Measurements from ENCODE around the gene GIPC3. TPM values are rescaled to one million over a fixed set of nuclear protein-coding genes. Genes with fewer than 3 reads are reported as not detected.

GIPC3 gene
- total RNA-seq, 1 experiment from 2014 or later: 0.34 TPM

- Histone ChIP-seq H3K4me3 (ENCODE audit: low read depth, low read length, poor library complexity, severe bottlenecking) (no peak overlapping the region), H3K36me3 (ENCODE audit: insufficient read depth, low read length, poor library complexity, severe bottlenecking) (peaks cover 6% of the 10 kb centered on the region), H3K27ac (ENCODE audit: low read depth, low read length, poor library complexity, severe bottlenecking) (no peak overlapping the region), H3K4me1 (ENCODE audit: insufficient read depth, low read length, poor library complexity, severe bottlenecking) (peaks cover 5% of the 10 kb centered on the region), H3K27me3 (replicated peaks; ENCODE audit: insufficient read depth, low read depth, low read length, poor library complexity) (no peaks in the 10 kb centered on the region), H3K9me3 (ENCODE audit: low read depth, low read length, poor library complexity, severe bottlenecking) (no peaks in the 10 kb centered on the region)
- no TSS peak for BruUV-seq (replicated peaks)
- CTCF ChIA-PET: no interaction called here
- TF ChIP-seq EZH2 (IDR thresholded peaks at IDR 0.05; ENCODE audit: borderline replicate concordance, low read depth, low read length, poor library complexity, severe bottlenecking) (no peak), CTCF (conservative IDR thresholded peaks at IDR 0.05; ENCODE audit: low read depth, low read length) (no peak)
- intact Hi-C loops (cut with micrococcal nuclease; ENCODE audit: unreplicated experiment): no loop called here
- no peak for DNase-seq (ENCODE audit: low spot score)
- POLR2A ChIA-PET (ENCODE audit: low non-redundant PET): interaction anchor here (1.1 kb wide), 1 partner anchor 212 kb away, joined by 3 read pairs; no protein-coding TSS in a partner anchor
Measured at GRCh38 chr19:3550947-3551791, 34.1 kb upstream of the GIPC3 start.

GRCh38 chr19:3551792-3552095, 33.5 kb upstream of the GIPC3 start:
- no peaks in the 10 kb centered on the region for H3K9me3 ChIP-seq (ENCODE audit: low read depth, low read length, poor library complexity, severe bottlenecking)
- no peak overlapping the region for H3K4me3 ChIP-seq (ENCODE audit: low read depth, low read length, poor library complexity, severe bottlenecking)
- ChIA-PET CTCF (no interaction called here), POLR2A (ENCODE audit: low non-redundant PET) (interaction anchor here (1.1 kb wide), 1 partner anchor 211 kb away, joined by 3 read pairs; no protein-coding TSS in a partner anchor)
- BruUV-seq (replicated peaks): no TSS peak
- TF ChIP-seq EZH2 (IDR thresholded peaks at IDR 0.05; ENCODE audit: borderline replicate concordance, low read depth, low read length, poor library complexity, severe bottlenecking) (no peak), CTCF (conservative IDR thresholded peaks at IDR 0.05; ENCODE audit: low read depth, low read length) (no peak)
- H3K36me3 ChIP-seq (ENCODE audit: insufficient read depth, low read length, poor library complexity, severe bottlenecking): peaks cover 6% of the 10 kb centered on the region
- intact Hi-C loops (cut with micrococcal nuclease; ENCODE audit: unreplicated experiment): no loop called here
- H3K4me1 ChIP-seq (ENCODE audit: insufficient read depth, low read length, poor library complexity, severe bottlenecking): peaks cover 11% of the 10 kb centered on the region
- H3K27me3 ChIP-seq (replicated peaks; ENCODE audit: insufficient read depth, low read depth, low read length, poor library complexity): no peaks in the 10 kb centered on the region
- no peak overlapping the region for H3K27ac ChIP-seq (ENCODE audit: low read depth, low read length, poor library complexity, severe bottlenecking)
- no peak for DNase-seq (ENCODE audit: low spot score)

- no peak overlapping the region for H3K4me3 ChIP-seq (ENCODE audit: low read depth, low read length, poor library complexity, severe bottlenecking)
- H3K4me1 ChIP-seq (ENCODE audit: insufficient read depth, low read length, poor library complexity, severe bottlenecking): peaks cover 16% of the 10 kb centered on the region
- BruUV-seq (replicated peaks): TSS peak; percentile 70
- H3K36me3 ChIP-seq (ENCODE audit: insufficient read depth, low read length, poor library complexity, severe bottlenecking): no peaks in the 10 kb centered on the region
- H3K27me3 ChIP-seq (replicated peaks; ENCODE audit: insufficient read depth, low read depth, low read length, poor library complexity): no peaks in the 10 kb centered on the region
- H3K27ac ChIP-seq (ENCODE audit: low read depth, low read length, poor library complexity, severe bottlenecking): no peak overlapping the region
- no peaks in the 10 kb centered on the region for H3K9me3 ChIP-seq (ENCODE audit: low read depth, low read length, poor library complexity, severe bottlenecking)
- ChIA-PET POLR2A (ENCODE audit: low non-redundant PET) (interaction anchor here (0.7 kb wide), 1 partner anchor 22 kb away, joined by 10 read pairs; no protein-coding TSS in a partner anchor), CTCF (no interaction called here)
- intact Hi-C loops (cut with micrococcal nuclease; ENCODE audit: unreplicated experiment): no loop called here
- DNase-seq (ENCODE audit: low spot score): no peak
- TF ChIP-seq CTCF (conservative IDR thresholded peaks at IDR 0.05; ENCODE audit: low read depth, low read length) (no peak), EZH2 (IDR thresholded peaks at IDR 0.05; ENCODE audit: borderline replicate concordance, low read depth, low read length, poor library complexity, severe bottlenecking) (no peak)
Measured at GRCh38 chr19:3554254-3555083, 30.8 kb upstream of the GIPC3 start.
